Neural progenitor cell (in vitro differentiated cells): ENCODE measurements around the gene PTDSS2.

Experiments
- CTCF ChIP-seq: fragments of 200-600 bp; sonication (generic); IDR thresholded peaks from 2 replicates; pipeline ENCODE4 v1.5.1; 2017; ENCODE audit warnings: antibody characterized with exemption, mild to moderate bottlenecking
- EZH2 ChIP-seq: fragments of 200-600 bp; sonication (generic); IDR thresholded peaks from 2 replicates; pipeline ENCODE4 v1.6.1; 2017; ENCODE audit warnings: antibody characterized with exemption, mild to moderate bottlenecking, moderate library complexity
- EZH2phosphoT487 ChIP-seq: fragments of 200-600 bp; sonication (generic); IDR thresholded peaks from 2 replicates; pipeline ENCODE4 v1.6.1; 2017; ENCODE audit warnings: antibody characterized with exemption

DNA sequence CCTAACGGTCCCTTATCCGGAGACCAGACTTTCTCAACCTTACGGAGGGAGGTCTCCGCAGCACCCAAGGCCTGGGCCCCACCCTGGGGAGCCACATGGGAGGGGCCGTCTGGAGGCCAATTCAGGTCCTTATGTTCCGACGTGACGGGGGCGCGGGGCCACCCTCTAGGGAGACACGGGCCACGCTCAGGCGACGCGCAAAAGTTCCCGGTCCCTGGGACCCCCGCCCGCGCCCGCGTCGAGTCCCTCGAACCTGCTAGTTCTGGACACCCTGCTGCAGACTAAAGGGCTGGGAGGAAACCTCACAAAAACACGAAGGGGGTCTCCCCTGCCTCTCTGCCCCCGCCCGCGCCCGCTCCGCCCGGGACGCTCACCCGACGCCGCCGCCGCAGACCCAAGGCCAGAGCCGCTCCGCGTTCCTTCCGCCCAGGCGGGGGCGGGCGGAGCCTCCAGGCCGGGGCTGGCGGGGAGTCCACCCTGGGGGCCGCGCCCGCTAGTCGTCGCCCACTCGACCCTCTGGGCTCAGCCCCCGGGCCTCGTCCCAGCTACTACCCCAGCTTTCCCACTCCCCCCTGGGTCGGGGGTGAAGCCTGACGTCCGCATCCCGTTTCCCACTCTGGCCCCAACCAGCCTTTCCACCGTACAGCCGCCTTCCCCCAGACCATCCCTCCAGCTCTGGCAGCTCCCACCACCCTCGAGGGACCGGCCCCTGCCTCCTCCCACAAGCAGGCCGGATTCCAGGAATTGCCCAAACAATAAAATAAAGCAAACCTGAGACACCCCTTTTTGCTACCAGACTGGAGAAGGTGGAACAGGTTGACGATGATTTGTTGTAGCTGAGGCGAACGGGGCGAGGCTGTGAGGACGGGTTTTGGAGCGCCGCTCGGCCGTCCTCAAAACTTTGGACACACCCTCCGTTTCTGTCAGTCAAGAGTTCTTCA lies 54.2 kb downstream of the PTDSS2 start:
- no peak for TF ChIP-seq EZH2
- no peak for TF ChIP-seq CTCF
- no peak for TF ChIP-seq EZH2phosphoT487
